SU-DHL-6 (cell line): ENCODE measurements around the gene MYZAP.

Experiments used
- CTCF ChIP-seq: fragments of 200-600 bp; sonication (generic); IDR thresholded peaks from one replicate; pipeline ENCODE4 v1.5.1; 2017; ENCODE audit warnings: antibody characterized with exemption, mild to moderate bottlenecking, low read length, moderate library complexity; ENCODE audit not compliant: insufficient read depth, poor library complexity, severe bottlenecking
- EZH2phosphoT487 ChIP-seq: fragments of 200-600 bp; sonication (generic), shearing (Covaris generic); conservative IDR thresholded peaks from 2 replicates; pipeline ENCODE4 v1.6.1; 2018; ENCODE audit warnings: mild to moderate bottlenecking, antibody characterized with exemption, low read length, moderate library complexity, mixed read lengths

GRCh38 chr15:57677204-57677603 is 85.5 kb downstream of the MYZAP start:
- TF ChIP-seq CTCF (no peak), EZH2phosphoT487 (no peak)
